Esophagus muscularis mucosa (tissue), 4 donors: ENCODE data around the gene PIGU. TPM values are rescaled to one million over a fixed set of nuclear protein-coding genes. Genes with fewer than 3 reads are reported as not detected.
"Not testable (repeated sequence)": the region's sequence is repeated elsewhere in the genome, so short reads cannot be mapped to it uniquely, and the experiment has no call there.

ENCODE experiments used
- DNase-seq: peaks from one replicate; pipeline ENCODE4 v3.0.0-alpha.2; 2017; ENCODE audit errors: extremely low spot score
- H3K27ac ChIP-seq, 4 donors: fragments of 200-600 bp; sonication (generic); replicated peaks in 1 of 4; 1 replicate in 3 of 4; 2 replicates in 1 of 4; pipeline ENCODE4 v1.5.1; 2016 to 2019; ENCODE audit warnings: mild to moderate bottlenecking in 1 of 4
- H3K27me3 ChIP-seq, 4 donors: fragments of 200-600 bp; sonication (generic); one replicate each; pipeline versions ENCODE4 v1.5.1 to v1.6.0; 2016 to 2019
- H3K36me3 ChIP-seq, 4 donors: fragments of 200-600 bp; sonication (generic); one replicate each; pipeline ENCODE4 v1.5.1; 2016 to 2019
- H3K4me1 ChIP-seq, 4 donors: fragments of 200-600 bp; sonication (generic); one replicate each; pipeline ENCODE4 v1.5.1; 2016 to 2019
- H3K4me3 ChIP-seq, 4 donors: fragments of 200-600 bp; sonication (generic); 1 replicate in 2 of 4; 2 replicates in 2 of 4; pipeline ENCODE4 v1.5.1; 2016 to 2019; ENCODE audit warnings: mild to moderate bottlenecking in 4 of 4, moderate library complexity in 1 of 4
- H3K9me3 ChIP-seq, 4 donors: fragments of 200-600 bp; sonication (generic); 1 replicate in 3 of 4; 2 replicates in 1 of 4; pipeline ENCODE4 v1.5.1; 2016 to 2019
- EP300 ChIP-seq: sonication (generic); formaldehyde crosslinking; IDR thresholded peaks from one replicate; pipeline ENCODE4 v1.6.1; 2017; ENCODE audit warnings: antibody characterized with exemption
- POLR2A ChIP-seq: fragments of 450-650 bp; IDR thresholded peaks from one replicate; pipeline ENCODE4 v1.6.1; 2017; ENCODE audit warnings: antibody characterized with exemption, moderate library complexity, mild to moderate bottlenecking, low read depth
- POLR2AphosphoS5 ChIP-seq, 2 donors: sonication (generic); formaldehyde crosslinking; IDR thresholded peaks; one replicate each; pipeline ENCODE4 v1.6.1; 2017; ENCODE audit warnings: antibody characterized with exemption in 2 of 2
- WGBS: methylation state at CpG from one replicate; pipeline ENCODE4 v1.1.5; 2018; 5-methylcytosine and 5-hydroxymethylcytosine counted together
- intact Hi-C: fragments of 100-400 bp; cut with DNase I; formaldehyde crosslinking; loops from one replicate; pipeline ENCODE4 v1.15.1; 2023
- total RNA-seq, 4 donors: library from RNA; depleted of rRNA; stranded (reverse); fragments of >200 nt; gene quantifications; one replicate each; pipeline versions ENCODE4 v1.1.0 to v1.2.1, GENCODE V29; 2016
- TF ChIP-seq, protein P1 (sequence below), 3 experiments: fragments of 200-600 bp in 2 of 3; fragments of 450-650 bp in 1 of 3; sonication (generic) in 2 of 3; IDR thresholded peaks; one replicate each; pipeline ENCODE4 v1.5.1; 2017 to 2019; ENCODE audit warnings: antibody characterized with exemption in 3 of 3, mild to moderate bottlenecking in 2 of 3, moderate library complexity in 1 of 3

The PIGU gene, protein sequence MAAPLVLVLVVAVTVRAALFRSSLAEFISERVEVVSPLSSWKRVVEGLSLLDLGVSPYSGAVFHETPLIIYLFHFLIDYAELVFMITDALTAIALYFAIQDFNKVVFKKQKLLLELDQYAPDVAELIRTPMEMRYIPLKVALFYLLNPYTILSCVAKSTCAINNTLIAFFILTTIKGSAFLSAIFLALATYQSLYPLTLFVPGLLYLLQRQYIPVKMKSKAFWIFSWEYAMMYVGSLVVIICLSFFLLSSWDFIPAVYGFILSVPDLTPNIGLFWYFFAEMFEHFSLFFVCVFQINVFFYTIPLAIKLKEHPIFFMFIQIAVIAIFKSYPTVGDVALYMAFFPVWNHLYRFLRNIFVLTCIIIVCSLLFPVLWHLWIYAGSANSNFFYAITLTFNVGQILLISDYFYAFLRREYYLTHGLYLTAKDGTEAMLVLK
- 10 to 100 TPM in 1 of 4 donors, 1 to 10 TPM in 3; 9.1 to 10.8 (median 9.5) TPM for total RNA-seq

DNA sequence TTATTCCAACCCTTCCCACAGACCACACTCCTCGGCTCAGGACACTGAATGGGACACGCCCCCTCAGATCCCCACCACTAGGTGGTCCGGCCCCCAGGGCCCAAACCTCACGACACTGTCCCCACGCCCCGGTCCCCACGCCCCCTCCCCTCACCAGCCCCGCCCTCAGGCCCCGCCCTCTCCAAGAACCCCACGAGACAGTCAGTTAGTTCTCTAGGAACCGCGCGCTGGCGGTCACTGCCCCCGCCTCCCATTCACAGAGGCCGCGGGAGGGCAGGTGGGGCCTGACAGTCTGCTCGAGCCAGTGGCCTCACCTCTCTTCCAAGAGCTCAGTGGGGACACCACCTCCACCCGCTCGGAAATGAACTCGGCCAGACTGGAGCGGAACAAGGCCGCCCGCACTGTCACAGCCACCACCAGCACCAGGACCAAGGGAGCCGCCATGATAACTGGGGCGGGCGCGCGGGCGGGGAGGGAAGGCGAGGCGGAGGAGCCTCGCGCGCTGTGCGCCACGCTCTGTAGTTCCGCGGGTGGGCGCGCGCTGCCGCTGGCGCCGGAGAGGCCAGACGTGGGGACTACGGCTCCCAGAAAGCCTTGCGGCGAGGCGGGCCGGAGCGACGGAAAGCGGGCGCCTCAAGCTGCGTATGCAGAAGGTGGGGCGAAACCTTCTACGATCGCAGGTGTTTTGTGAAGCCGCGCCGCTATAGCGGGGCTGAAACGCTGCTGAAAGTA is at the start of gene PIGU:
Gene PIGU (minus strand): TSS at position 451 of the 732 bp plus-strand sequence. CDS start 7 bp downstream, at position 444.
- Histone ChIP-seq H3K9me3 (no peaks in the 10 kb centered on the region), H3K36me3 (no peaks in the 10 kb centered on the region), H3K4me3 (peak within 1 kb of the TSS; percentile 81 to 89 (median 88)), H3K4me1 (peaks cover 5 to 22% (median 15%) of the 10 kb centered on the region in 4 donors), H3K27ac (peak within 1 kb of the TSS; percentile 74 to 85 (median 77)), H3K27me3 (no peaks in the 10 kb centered on the region)
- intact Hi-C loops = no loop called here
- WGBS = under 1% methylated on average over 28 of the region's 64 CpGs
- peak; percentile 97 for DNase-seq
- TF ChIP-seq, protein P1, sequence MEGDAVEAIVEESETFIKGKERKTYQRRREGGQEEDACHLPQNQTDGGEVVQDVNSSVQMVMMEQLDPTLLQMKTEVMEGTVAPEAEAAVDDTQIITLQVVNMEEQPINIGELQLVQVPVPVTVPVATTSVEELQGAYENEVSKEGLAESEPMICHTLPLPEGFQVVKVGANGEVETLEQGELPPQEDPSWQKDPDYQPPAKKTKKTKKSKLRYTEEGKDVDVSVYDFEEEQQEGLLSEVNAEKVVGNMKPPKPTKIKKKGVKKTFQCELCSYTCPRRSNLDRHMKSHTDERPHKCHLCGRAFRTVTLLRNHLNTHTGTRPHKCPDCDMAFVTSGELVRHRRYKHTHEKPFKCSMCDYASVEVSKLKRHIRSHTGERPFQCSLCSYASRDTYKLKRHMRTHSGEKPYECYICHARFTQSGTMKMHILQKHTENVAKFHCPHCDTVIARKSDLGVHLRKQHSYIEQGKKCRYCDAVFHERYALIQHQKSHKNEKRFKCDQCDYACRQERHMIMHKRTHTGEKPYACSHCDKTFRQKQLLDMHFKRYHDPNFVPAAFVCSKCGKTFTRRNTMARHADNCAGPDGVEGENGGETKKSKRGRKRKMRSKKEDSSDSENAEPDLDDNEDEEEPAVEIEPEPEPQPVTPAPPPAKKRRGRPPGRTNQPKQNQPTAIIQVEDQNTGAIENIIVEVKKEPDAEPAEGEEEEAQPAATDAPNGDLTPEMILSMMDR (IDR thresholded peaks at IDR 0.05) = peak; percentile 20 to 37 (median 34)
- no peak for TF ChIP-seq EP300
- TF ChIP-seq POLR2AphosphoS5 (IDR thresholded peaks at IDR 0.05) = peak; percentile 87 to 94
- no peak for TF ChIP-seq POLR2A

DNA sequence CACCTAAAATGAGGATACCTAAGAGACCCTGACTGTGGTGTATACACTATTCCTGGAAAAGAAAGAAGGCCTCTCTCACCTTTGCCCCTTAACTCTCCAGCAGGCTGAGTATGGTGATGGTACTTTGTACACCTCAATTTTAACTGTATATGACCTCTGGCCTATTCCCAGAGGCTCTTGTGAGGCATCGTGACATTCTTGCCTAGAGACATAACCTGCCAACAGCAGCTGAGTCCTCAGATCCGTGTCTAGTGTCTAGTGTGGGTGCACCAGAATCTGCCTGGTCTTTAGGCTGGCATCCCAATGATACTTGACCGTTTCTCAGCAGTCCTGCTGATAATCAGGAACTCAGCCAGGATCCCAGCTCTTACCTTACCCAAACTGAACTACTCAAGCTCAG is 47.3 kb upstream of the PIGU start:
- H3K9me3 ChIP-seq = no peaks in the 10 kb centered on the region
- H3K36me3 ChIP-seq = peaks cover 20 to 68% (median 58%) of the 10 kb centered on the region in 4 donors
- H3K27me3 ChIP-seq = no peaks in the 10 kb centered on the region
- H3K4me1 ChIP-seq = peaks cover 14 to 16% (median 16%) of the 10 kb centered on the region in 4 donors
- intact Hi-C loops = no loop called here
- DNase-seq = no peak
- H3K27ac ChIP-seq = peak overlapping the region in 1 of 4 donors; percentile 8
- 78% methylated on average over 3 of the region's 3 CpGs for WGBS
- no peak for TF ChIP-seq EP300
- no peak for TF ChIP-seq POLR2AphosphoS5 (IDR thresholded peaks at IDR 0.05)
- TF ChIP-seq, protein P1 (IDR thresholded peaks at IDR 0.05) = no peak
- no peak for TF ChIP-seq POLR2A
- no peak overlapping the region for H3K4me3 ChIP-seq

DNA sequence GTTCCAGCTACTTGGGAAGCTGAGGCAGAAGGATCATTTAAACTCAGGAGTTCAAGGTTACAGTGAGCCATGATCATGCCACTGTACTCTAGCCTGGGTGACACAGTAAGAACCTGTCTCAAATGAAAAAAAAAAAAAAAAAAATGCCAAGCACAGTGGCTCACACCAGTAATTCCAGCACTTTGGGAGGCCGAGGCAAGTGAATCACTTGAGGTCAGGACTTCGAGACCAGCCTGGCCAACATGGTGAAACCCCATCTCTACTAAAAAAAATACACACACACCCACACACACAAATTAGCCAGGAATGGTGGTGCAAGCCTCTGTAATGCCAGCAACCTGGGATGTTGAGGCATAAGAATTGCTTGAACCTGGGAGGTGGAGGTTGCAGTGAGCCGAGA is 45.7 kb upstream of the PIGU start:
- DNase-seq, H3K9me3 ChIP-seq, H3K4me3 ChIP-seq, H3K27me3 ChIP-seq, intact Hi-C loops: not testable (repeated sequence)
- Histone ChIP-seq H3K36me3 (peaks cover 20 to 61% (median 52%) of the 10 kb centered on the region in 4 donors), H3K27ac (peak overlapping the region in 1 of 4 donors; percentile 17), H3K4me1 (peaks cover 14 to 16% (median 16%) of the 10 kb centered on the region in 4 donors)
- 85% methylated on average over 3 of the region's 3 CpGs for WGBS

DNA sequence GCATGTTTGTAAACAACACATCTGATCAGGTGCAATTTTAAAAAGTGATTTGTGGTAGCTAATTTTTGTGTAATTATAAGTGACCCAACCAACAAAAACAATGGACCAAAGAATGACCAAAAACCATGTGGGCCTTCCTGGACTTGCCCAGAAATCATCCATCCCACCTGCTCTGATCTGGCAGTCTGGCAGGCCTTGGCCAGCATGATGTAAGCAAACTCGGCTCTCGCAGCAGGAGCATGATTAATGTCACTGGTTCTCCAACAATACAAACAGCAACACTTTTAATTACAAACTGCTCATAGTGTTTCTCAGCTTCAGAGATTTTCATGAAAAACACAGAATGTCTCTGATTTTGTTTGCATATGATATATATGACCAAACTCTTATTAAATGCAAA is 43.4 kb upstream of the PIGU start:
- H3K9me3 ChIP-seq = no peaks in the 10 kb centered on the region
- TF ChIP-seq POLR2AphosphoS5 (IDR thresholded peaks at IDR 0.05) (peak in 1 of 2 donors; percentile 36), EP300 (no peak)
- H3K4me3 ChIP-seq = no peak overlapping the region
- intact Hi-C loops = no loop called here
- peaks cover 8 to 55% (median 44%) of the 10 kb centered on the region in 4 donors for H3K36me3 ChIP-seq
- no peak overlapping the region for H3K27ac ChIP-seq
- H3K4me1 ChIP-seq = peaks cover 14 to 16% (median 16%) of the 10 kb centered on the region in 4 donors
- no peak for DNase-seq
- H3K27me3 ChIP-seq = no peaks in the 10 kb centered on the region
- WGBS = 37% methylated on average over 2 of the region's 2 CpGs

DNA sequence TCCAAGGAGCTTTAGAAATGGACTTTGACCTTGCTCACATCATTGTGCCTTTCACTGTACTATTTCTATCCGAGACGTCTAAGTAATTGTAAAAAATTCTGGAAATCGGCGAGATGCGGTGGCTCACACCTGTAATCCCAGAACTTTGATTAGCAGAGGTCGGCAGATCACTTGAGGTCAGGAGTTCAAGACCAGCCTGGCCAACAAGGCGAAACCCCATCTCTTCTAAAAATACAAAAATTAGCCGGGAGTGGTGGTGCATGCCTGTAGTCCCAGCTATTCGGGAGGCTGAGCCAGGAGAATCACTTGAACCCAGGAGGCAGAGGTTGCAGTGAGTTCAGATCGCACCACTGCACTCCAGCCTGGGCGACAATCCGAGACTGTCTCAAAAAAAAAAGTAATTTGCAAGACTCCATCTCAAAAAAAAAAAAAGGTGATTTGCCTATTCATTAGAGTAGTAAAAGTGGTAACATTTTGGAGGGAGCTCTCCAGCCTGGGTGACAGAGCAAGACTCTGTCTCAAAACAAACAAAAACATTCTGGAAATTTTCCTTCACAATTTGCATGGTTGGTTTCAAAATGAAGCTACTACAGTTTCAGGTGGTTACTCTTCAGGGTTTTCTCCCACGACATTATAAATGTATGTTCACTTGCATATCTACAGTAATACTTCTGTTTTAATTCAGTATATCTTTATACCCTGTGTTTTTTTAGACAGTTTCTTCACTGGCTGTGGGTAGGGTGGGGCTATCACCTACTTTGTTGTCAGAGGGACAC is 42.5 kb upstream of the PIGU start:
- intact Hi-C loops, H3K9me3 ChIP-seq, DNase-seq, H3K4me3 ChIP-seq, H3K27me3 ChIP-seq, H3K27ac ChIP-seq: not testable (repeated sequence)
- whole genome bisulfite sequencing = 95% methylated on average over 13 of the region's 13 CpGs
- Histone ChIP-seq H3K36me3 (peaks cover 4 to 55% (median 42%) of the 10 kb centered on the region in 4 donors), H3K4me1 (peaks cover 10 to 16% (median 16%) of the 10 kb centered on the region in 4 donors)
